GM20000 (cell line): Measurements from ENCODE around the gene TSSK2.

Source experiments
- DNase-seq: peaks from one replicate; pipeline ENCODE4 v3.0.0; 2012; ENCODE audit warnings: low spot score
- CTCF ChIP-seq: IDR thresholded peaks from 2 replicates; pipeline ENCODE4 v1.5.1; 2012; ENCODE audit warnings: mild to moderate bottlenecking, control low read depth; ENCODE audit errors: extremely low read depth, missing control alignments

TSSK2 gene

DNA sequence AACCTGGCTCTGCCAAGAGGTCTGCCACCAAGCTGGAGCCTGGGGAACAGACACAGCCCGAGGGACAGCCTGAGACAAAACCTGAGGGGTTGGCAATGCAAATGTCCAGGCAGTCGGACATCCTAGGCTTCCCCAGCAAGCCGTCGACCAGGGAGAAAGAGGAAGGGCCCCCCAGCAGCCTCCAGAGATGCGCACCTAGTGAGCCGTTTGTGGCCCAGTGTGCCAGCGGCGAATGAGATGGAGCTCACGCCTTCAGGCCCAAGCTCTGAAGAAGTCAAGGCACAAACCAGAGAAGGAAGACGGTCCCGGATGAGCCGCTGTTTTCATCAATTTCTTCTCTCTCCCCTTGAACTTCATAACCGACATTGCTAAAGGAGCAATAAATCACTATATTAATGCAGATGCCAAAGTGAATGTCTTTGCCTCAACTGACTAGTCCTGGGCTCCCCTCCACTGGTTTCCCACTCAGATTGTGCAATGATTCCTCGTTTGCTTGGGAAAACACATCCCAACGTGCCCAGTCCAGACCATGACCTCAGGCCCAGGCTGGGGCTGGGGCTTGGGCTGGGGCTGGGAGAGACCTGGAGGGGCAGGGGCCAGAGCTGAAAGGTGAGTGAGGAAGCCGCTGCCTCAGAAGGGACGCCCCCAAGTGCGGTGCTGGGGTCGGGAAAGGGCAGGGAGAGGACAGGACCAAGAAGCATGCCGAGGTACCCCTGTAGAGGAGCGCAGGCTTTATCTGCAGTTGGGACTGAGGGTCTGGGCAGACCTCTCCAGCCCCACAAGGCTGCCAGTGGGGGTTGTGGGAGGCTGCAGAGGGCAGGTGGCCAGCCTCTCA, 5.4 kb upstream of the TSSK2 start:
- no peak for DNase-seq
- no peak for TF ChIP-seq CTCF

DNA sequence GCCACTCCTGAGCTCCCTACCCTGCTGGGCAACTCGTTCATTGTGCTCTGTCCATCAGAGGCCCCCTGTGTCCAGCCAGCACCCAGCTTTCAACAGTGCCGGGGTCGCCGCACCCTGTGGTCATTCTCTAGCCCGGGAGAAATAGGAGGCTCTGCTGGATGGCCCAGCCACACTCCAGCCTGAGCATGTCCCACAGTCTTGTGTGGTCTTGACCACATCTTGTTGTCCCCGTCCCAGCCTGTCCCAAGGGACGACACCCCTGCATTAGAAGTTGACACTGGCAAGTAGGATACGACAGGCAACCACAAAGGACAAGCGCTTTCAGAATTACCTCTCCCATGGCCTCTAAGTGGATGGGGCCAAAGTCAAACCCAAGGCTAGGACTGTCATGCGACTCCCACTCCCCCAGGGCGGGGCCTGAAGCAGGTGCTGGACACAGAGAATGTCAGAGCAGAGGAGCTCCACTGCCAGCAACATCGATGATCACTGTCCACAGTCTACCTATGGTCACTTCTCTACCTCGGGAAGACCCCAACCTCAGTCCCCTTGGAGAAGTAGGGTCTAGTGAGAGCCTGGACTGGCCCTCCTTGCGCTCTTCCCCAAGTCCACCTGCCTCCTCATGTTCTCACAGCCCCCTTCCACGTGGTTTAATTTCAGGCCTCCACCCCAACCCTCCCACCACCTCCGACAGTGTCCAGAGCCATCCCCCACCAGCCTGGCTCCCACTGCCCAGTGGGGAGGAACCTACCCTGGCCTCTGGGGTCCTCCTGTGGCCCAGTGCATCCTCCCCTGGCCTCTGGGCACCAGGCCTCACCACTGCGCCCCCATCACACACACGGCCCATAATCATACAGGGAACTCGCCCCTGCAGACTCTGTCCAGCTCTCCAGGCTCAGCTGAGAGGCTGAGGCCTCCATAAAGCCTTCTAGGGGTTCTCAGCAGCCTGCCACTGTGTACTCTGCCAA, 4.5 kb upstream of the TSSK2 start:
- TF ChIP-seq CTCF: no peak
- no peak for DNase-seq

DNA sequence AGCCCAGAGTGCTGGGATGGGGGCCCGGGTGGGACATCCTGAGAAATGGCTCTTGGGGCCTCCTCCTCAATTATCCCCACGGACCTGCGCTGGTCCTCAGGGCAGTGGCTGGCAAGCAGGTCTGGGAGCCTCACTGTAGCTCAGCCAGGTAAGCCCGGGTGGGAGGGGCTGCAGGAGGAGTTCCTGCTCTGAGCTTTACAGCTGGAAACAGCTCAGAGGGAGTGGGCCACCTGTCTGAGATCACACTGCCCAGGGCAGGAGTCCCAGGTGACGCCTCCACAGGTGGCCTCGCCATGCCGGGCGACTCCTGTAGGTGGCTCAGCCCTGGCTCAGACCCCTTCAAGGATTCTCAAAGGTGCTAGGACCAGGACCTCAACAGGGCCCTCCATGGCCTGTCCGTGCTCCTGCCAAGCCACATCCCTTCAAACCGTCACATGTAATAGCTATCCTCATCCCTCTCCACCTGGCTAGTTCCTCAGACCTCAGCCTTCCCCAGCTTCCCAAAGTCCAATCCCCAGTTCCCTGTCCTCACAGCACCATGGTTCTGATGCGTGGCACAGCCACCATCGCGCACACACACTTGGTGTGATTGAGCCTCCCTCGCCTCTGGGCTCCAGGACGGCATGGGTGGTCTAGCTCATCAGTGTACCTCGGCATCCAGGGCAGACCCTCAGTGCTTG, 3.6 kb upstream of the TSSK2 start:
- no peak for DNase-seq
- no peak for TF ChIP-seq CTCF

GRCh38 chr22:19128009-19128401, 3.1 kb upstream of the TSSK2 start:
- no peak for DNase-seq
- no peak for TF ChIP-seq CTCF

- no peak for TF ChIP-seq CTCF
Measured at GRCh38 chr22:19128946-19129727, 2.0 kb upstream of the TSSK2 start.

DNA sequence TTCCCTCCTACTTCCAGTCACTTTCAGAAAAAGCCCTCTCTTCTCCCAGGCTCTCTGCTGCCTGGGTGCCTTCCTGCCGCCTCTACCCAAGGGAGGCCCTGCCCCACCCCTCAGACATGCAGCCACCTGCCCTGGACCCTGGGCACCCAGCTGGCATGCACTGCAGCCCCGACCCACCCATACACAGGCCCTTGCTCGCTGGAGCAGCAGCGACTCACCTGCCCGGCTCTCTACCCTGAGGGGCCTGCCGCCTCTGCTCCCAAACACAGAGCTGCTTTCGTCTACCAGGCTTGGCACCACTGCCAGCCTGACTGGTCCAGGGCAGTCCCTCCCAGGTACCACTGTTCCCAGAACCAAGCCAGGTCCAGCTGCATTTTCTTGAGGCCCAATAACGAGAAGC, 1.2 kb upstream of the TSSK2 start:
- no peak for TF ChIP-seq CTCF
- DNase-seq: no peak

More at GRCh38 chr22:19128946-19129727, 2.0 kb upstream of the TSSK2 start:
- DNase-seq: no peak
